Hepatocyte (in vitro differentiated cells): ENCODE data around the gene NR5A1. TPM values are rescaled to one million over a fixed set of nuclear protein-coding genes. Genes with fewer than 3 reads are reported as not detected.

ENCODE experiments used
- DNase-seq: peaks from one replicate; pipeline ENCODE4 v3.0.0-alpha.2; 2016; ENCODE audit warnings: low spot score
- H2AFZ ChIP-seq: fragments of 200-600 bp; sonication (generic); 2 replicates; pipeline ENCODE4 v1.6.0; 2016; ENCODE audit warnings: antibody characterized with exemption, mild to moderate bottlenecking
- H3K27ac ChIP-seq: fragments of 200-600 bp; sonication (generic); 2 replicates; pipeline ENCODE4 v1.5.1; 2016; ENCODE audit warnings: mild to moderate bottlenecking
- H3K27me3 ChIP-seq: fragments of 200-600 bp; sonication (generic); 2 replicates; pipeline ENCODE4 v1.6.1; 2016
- H3K36me3 ChIP-seq: fragments of 200-600 bp; sonication (generic); replicated peaks from 2 replicates; pipeline ENCODE4 v1.5.1; 2016; ENCODE audit warnings: low read depth; ENCODE audit not compliant: insufficient read depth
- H3K4me1 ChIP-seq: fragments of 200-600 bp; sonication (generic); 2 replicates; pipeline ENCODE4 v1.5.1; 2016; ENCODE audit warnings: mild to moderate bottlenecking, moderate library complexity; ENCODE audit not compliant: insufficient read depth
- H3K4me2 ChIP-seq: fragments of 200-600 bp; sonication (generic); 2 replicates; pipeline ENCODE4 v1.6.0; 2016
- H3K4me3 ChIP-seq: fragments of 200-600 bp; sonication (generic); 2 replicates; pipeline ENCODE4 v1.5.1; 2016; ENCODE audit warnings: mild to moderate bottlenecking
- H3K79me2 ChIP-seq: fragments of 200-600 bp; sonication (generic); 2 replicates; pipeline ENCODE4 v1.6.0; 2017; ENCODE audit warnings: mild to moderate bottlenecking
- H3K9me2 ChIP-seq: fragments of 200-600 bp; sonication (generic); replicated peaks from 2 replicates; pipeline ENCODE4 v1.6.0; 2017; ENCODE audit warnings: mild to moderate bottlenecking; ENCODE audit not compliant: insufficient read depth
- H3K9me3 ChIP-seq: fragments of 200-600 bp; sonication (generic); 2 replicates; pipeline ENCODE4 v1.5.1; 2016; ENCODE audit warnings: low read depth, mild to moderate bottlenecking
- H4K20me1 ChIP-seq: fragments of 200-600 bp; sonication (generic); 2 replicates; pipeline ENCODE4 v1.6.0; 2016; ENCODE audit warnings: mild to moderate bottlenecking; ENCODE audit not compliant: insufficient read depth, poor library complexity, severe bottlenecking
- EZH2 ChIP-seq: fragments of 200-600 bp; sonication (generic); IDR thresholded peaks from 2 replicates; pipeline ENCODE4 v1.6.1; 2016; ENCODE audit warnings: antibody characterized with exemption, mild to moderate bottlenecking, borderline replicate concordance
- EZH2phosphoT487 ChIP-seq: fragments of 200-600 bp; sonication (generic); IDR thresholded peaks from one replicate; pipeline ENCODE4 v1.6.1; 2018; ENCODE audit warnings: antibody characterized with exemption, mild to moderate bottlenecking, low read depth, moderate library complexity; ENCODE audit not compliant: unreplicated experiment, severe bottlenecking
- WGBS: methylation state at CpG from one replicate; pipeline ENCODE4 v1.1.6; 2016; ENCODE audit warnings: low lambda C conversion rate; ENCODE audit errors: missing lambda C conversion rate; 5-methylcytosine and 5-hydroxymethylcytosine counted together
- polyA plus RNA-seq: library from polyadenylated mRNA; unstranded; fragments of >200 nt; fragmentation: Nextera tagmentation; extraction: Ambion mirVana; gene quantifications from 2 replicates; pipeline ENCODE4 v1.2.1, GENCODE V29; 2016
- total RNA-seq: library from RNA; depleted of rRNA; stranded (reverse); fragments of >200 nt; gene quantifications from 2 replicates; pipeline ENCODE4 v1.2.3, GENCODE V29; 2014
- TF ChIP-seq, protein P1 (sequence below): fragments of 200-600 bp; sonication (generic); IDR thresholded peaks from 2 replicates; pipeline ENCODE4 v1.5.1; 2016; ENCODE audit warnings: antibody characterized with exemption, mild to moderate bottlenecking; ENCODE audit not compliant: poor library complexity

Gene NR5A1
- total and polyA plus RNA-seq, 2 experiments from 2014 or later = 0.07 to 0.36 TPM

DNA sequence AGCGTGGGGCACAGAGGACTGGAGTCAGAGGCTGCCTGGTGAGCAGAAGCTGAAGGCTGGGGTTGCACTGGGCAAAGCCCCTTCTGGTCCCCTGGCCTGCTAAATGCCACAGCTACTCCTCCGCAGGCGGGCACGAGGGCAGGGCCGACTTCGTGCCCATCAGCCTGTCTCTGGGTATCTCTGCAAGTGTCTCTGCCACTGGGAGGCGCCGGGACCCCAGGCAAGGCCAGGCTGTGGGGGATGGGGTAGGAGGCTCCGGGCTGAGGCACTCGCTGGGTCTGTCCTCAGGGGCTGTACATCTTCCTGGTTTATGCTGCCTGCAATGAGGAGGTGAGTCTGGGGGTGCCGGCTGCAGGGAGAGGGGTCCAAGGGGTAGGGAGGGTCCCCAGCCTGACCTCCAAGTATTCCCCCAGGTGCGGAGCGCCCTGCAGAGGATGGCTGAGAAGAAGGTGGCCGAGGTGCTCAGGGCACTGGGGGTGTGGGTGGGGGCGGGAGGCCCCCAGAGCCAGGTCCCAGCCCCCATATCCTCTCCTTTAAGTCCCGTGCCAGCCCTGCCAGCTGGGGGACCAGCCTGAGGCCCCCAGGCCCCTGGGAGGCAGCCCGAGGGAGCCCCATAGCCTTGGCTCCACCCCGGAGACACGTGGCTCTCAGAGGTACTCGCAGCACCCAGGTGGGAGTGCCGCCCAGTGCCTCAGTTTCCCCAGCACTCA is 31.9 kb downstream of the NR5A1 start:
- Histone ChIP-seq H3K27me3 (peaks cover 25% of the 10 kb centered on the region), H3K4me2 (no peak overlapping the region), H3K4me1 (peaks cover 9% of the 10 kb centered on the region), H4K20me1 (no peaks in the 10 kb centered on the region), H3K4me3 (no peak overlapping the region), H3K27ac (no peak overlapping the region), H3K79me2 (no peaks in the 10 kb centered on the region), H3K36me3 (no peaks in the 10 kb centered on the region), H2AFZ (no peak overlapping the region), H3K9me2 (no peaks in the 10 kb centered on the region), H3K9me3 (no peaks in the 10 kb centered on the region)
- 77% methylated on average over 19 of the region's 21 CpGs for WGBS
- DNase-seq = no peak
- TF ChIP-seq EZH2phosphoT487 (no peak), EZH2 (no peak)
- TF ChIP-seq, protein P1, sequence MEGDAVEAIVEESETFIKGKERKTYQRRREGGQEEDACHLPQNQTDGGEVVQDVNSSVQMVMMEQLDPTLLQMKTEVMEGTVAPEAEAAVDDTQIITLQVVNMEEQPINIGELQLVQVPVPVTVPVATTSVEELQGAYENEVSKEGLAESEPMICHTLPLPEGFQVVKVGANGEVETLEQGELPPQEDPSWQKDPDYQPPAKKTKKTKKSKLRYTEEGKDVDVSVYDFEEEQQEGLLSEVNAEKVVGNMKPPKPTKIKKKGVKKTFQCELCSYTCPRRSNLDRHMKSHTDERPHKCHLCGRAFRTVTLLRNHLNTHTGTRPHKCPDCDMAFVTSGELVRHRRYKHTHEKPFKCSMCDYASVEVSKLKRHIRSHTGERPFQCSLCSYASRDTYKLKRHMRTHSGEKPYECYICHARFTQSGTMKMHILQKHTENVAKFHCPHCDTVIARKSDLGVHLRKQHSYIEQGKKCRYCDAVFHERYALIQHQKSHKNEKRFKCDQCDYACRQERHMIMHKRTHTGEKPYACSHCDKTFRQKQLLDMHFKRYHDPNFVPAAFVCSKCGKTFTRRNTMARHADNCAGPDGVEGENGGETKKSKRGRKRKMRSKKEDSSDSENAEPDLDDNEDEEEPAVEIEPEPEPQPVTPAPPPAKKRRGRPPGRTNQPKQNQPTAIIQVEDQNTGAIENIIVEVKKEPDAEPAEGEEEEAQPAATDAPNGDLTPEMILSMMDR = no peak

DNA sequence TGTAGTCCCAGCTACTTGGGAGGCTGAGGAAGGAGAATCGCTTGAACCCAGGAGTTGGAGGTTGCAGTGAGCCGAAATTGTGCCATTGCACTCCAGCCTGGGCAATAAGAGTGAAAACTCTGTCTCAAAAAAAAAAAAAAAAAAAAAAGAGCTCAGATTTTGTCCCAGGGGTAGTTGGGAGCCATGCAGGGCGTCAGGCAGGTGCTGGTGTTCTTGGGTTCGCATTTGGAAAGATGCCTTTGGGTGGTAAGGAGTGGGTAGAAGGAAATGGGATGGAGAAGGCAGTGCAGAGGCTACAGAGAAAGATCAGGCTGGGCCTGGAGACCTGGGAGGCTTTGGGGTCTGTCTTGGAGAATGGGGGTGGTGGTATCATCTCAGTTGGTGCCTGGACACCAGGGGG is 33.0 kb downstream of the NR5A1 start:
- Histone ChIP-seq H3K4me3 (no peak overlapping the region), H3K4me2 (no peak overlapping the region), H3K4me1 (peaks cover 9% of the 10 kb centered on the region), H2AFZ (no peak overlapping the region), H3K27me3 (peaks cover 25% of the 10 kb centered on the region), H3K9me2 (no peaks in the 10 kb centered on the region), H3K9me3 (no peaks in the 10 kb centered on the region), H3K36me3 (no peaks in the 10 kb centered on the region), H3K79me2 (no peaks in the 10 kb centered on the region), H3K27ac (no peak overlapping the region), H4K20me1 (no peaks in the 10 kb centered on the region)
- TF ChIP-seq EZH2 (no peak), EZH2phosphoT487 (no peak)
- TF ChIP-seq, protein P1 = no peak
- DNase-seq = no peak
- 89% methylated on average over 4 of the region's 4 CpGs for WGBS

DNA sequence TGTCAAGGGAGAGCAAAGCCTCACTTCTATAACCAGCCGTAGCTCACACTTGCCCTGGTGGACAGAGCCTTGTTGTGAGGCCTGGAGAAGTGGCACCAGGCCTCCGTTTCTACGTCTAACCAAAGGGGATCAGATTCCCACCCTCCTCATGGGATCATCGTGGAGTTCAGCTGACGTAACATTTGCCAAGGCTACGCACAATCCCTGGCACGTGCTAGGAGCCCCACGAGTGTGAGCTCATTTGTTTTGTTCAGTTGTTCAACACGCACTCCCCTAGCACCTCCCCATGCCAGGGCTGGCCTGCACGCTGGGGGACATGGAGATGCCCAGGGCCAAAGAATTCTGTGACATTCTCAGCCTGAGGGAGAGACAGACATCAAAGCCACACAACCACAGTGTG is 33.9 kb downstream of the NR5A1 start:
- Histone ChIP-seq H3K36me3 (no peaks in the 10 kb centered on the region), H3K9me2 (no peaks in the 10 kb centered on the region), H3K79me2 (no peaks in the 10 kb centered on the region), H3K27ac (no peak overlapping the region), H3K4me3 (no peak overlapping the region), H2AFZ (no peak overlapping the region), H3K9me3 (no peaks in the 10 kb centered on the region), H3K4me1 (peaks cover 9% of the 10 kb centered on the region), H3K4me2 (no peak overlapping the region), H3K27me3 (peaks cover 17% of the 10 kb centered on the region), H4K20me1 (no peaks in the 10 kb centered on the region)
- no peak for TF ChIP-seq EZH2phosphoT487
- TF ChIP-seq, protein P1 = no peak
- TF ChIP-seq EZH2 = no peak
- no peak for DNase-seq
- 90% methylated on average over 10 of the region's 10 CpGs for WGBS
